A549 treated with Hydrocortisone at 1 μM for 4 hours (cell line): Measurements from ENCODE around the gene TNN. TPM values are rescaled to one million over a fixed set of nuclear protein-coding genes. Genes with fewer than 3 reads are reported as not detected.

Experiments used
- total RNA-seq: library from RNA; stranded (reverse); fragments of 200-300 nt; extraction: Qiagen RNA extraction; gene quantifications from 5 replicates; pipeline ENCODE4 v1.2.3, GENCODE V29; 2022

The TNN gene, protein sequence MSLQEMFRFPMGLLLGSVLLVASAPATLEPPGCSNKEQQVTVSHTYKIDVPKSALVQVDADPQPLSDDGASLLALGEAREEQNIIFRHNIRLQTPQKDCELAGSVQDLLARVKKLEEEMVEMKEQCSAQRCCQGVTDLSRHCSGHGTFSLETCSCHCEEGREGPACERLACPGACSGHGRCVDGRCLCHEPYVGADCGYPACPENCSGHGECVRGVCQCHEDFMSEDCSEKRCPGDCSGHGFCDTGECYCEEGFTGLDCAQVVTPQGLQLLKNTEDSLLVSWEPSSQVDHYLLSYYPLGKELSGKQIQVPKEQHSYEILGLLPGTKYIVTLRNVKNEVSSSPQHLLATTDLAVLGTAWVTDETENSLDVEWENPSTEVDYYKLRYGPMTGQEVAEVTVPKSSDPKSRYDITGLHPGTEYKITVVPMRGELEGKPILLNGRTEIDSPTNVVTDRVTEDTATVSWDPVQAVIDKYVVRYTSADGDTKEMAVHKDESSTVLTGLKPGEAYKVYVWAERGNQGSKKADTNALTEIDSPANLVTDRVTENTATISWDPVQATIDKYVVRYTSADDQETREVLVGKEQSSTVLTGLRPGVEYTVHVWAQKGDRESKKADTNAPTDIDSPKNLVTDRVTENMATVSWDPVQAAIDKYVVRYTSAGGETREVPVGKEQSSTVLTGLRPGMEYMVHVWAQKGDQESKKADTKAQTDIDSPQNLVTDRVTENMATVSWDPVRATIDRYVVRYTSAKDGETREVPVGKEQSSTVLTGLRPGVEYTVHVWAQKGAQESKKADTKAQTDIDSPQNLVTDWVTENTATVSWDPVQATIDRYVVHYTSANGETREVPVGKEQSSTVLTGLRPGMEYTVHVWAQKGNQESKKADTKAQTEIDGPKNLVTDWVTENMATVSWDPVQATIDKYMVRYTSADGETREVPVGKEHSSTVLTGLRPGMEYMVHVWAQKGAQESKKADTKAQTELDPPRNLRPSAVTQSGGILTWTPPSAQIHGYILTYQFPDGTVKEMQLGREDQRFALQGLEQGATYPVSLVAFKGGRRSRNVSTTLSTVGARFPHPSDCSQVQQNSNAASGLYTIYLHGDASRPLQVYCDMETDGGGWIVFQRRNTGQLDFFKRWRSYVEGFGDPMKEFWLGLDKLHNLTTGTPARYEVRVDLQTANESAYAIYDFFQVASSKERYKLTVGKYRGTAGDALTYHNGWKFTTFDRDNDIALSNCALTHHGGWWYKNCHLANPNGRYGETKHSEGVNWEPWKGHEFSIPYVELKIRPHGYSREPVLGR (N-terminal part only)
- total RNA-seq: not detected in 5 replicates

DNA sequence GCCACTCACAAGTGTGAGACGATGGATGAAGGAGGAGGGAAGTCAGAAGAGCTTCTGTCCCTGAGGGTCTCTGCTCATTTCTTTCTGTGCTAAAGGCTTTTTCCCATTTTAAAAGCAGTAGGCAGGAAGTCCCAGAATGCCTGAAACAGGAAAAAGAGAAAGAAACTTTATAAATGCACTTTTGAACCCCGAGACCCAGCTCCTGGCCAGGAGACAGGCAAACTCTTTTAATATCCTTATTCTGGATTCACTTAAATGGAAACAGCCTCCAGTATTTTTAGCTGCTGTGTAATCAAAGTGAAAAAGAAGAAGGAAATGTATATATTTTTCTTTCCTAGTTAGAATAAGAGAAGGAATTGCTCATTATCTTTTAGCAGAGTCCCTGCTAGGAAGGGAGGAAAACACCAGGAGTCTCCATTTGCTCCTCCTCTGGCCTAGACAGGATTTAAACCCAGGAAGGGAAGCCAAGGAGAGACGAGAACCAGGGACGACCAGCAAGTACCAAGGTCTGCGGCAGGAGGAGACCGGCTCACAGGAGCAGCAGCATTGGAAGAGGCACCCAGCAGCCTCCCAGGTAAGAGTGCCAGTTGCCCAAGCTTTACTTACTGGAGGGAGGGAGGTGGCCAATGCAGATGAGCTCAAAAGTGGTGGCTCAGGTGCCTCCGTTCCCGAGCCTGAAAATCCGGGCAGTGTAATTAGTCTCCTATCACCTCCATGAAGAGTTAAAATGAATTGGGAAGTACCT lies at the start of gene TNN:
TSS of gene TNN (plus strand) at position 472 of the 745 bp plus-strand sequence. CDS start 9,586 bp downstream, outside the sequence.

DNA sequence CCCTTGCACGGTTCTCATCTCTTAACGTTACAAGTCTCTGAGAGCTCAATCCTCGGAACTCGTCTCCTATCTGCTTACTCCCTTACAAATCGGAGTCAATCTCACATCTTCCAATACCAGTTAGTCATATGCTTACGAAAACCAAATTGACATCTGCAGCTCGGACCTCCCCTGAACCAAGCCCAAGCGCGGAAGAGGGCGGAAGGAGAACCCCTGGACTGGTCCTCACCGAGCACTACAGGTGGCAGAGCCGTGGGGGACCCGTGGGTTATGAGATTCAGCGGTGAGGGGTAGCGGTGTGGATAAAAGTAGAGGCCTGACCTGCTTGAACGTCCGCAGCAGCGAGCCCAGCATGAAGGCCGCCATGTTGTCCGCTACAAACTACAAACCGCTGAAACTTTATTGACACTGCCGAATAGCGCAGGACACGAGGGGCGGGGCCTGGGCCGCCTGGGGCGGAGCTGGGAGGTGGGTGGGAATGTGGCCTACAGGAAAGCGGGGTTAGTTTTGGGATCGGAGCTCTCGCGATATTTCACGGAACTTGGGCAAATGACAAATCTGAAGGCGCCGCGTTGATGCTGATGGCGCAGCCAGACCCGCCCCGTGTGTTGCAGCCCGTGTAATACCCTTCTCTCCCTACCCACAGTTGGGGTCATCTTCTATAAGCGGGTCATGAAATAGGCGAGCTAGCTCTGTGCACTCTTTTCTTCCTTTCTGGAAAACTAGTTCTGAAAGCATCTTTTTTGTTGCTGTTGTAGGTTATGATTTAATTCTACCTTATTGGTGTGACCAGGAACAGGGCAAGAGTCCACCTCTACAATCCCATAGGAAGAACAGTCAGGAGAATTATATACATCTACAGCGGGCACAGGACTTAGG lies 44.4 kb upstream of the TNN start, which contains the start of gene MRPS14:
TSS of gene MRPS14 (minus strand) at position 383 of the 879 bp plus-strand sequence. CDS start at position 366, 17 bp downstream.

DNA sequence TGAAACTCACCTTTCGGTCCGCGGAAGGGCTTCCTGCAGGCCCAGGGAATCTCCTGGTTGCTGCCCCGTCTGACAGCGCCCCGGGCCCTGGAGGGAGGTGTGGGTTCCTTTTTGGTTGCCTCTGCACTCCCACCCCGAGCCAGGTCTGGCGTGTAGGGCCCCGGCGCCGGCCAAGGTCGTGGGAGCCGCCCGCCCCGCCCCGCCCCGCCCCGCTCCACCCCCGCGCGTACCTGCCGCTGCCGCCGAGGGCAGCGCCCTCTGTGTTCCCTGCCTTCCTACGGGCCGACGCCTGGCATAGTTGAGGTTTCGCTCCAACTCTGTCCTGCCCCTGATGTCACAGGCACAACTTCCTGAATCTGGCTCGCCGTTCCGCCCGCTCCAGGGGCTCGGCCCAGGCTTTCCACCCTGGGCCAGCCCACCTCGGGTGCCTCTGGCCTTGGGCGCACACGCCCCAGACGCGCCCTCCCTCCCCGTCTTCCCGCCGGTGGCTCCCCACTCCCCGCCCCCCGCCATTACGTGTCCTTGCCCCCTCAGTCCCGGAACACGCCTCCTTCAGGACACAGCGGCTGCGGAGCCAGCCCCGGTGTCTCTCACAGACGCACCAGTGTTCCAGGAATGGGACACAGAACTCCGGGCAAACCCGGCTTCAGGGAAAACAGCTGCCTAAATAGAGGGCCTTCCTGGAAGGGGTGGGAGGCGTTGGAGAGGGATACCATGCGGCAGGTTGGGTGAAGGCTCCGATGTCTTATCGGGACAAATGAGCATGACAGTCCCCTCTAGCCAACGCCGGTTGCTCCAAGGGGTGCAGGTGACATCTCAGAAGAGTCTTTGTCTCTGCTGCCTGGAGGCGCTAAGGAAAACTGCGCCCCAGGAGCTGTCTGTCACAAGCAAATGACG lies 125.2 kb downstream of the TNN start, which contains the start of gene KIAA0040:
TSS of gene KIAA0040 (minus strand) at position 147 of the 897 bp plus-strand sequence. CDS start 31,763 bp downstream, outside the sequence.

Other genes with a start within 250 kb of the TNN start
- gene CACYBP, start 67.9 kb upstream of the TNN start, total RNA-seq: 155 to 210 TPM (median 178 TPM) in 5 replicates
- 15.9 to 27.9 TPM (median 26.3 TPM) in 5 replicates for gene MRPS14, start 44.4 kb upstream of the TNN start, total RNA-seq
- 0.80 to 0.98 TPM (median 0.95 TPM) in 5 replicates for gene KIAA0040, start 124.9 kb downstream of the TNN start, total RNA-seq